Endothelial cell of umbilical vein (primary cell): ENCODE data around the gene THOC5.

ENCODE experiments used
- CTCF ChIP-seq, 2 donors: IDR thresholded peaks; 1 replicate in 1 of 2; 2 replicates in 1 of 2; pipeline ENCODE4 v1.5.1; 2011; ENCODE audit warnings: low read length in 2 of 2, mild to moderate bottlenecking in 2 of 2, moderate library complexity in 2 of 2, control low read depth in 1 of 2, inconsistent platforms in 1 of 2, low read depth in 1 of 2; ENCODE audit not compliant: insufficient read depth in 1 of 2; ENCODE audit errors: extremely low read depth in 1 of 2
- POLR2A ChIP-seq: IDR thresholded peaks from 2 replicates; pipeline ENCODE4 v1.6.1; 2012; ENCODE audit warnings: low read depth, mild to moderate bottlenecking, control low read depth, low read length

- TF ChIP-seq CTCF (IDR thresholded peaks at IDR 0.05; ENCODE audit: extremely low read depth in 1 of 2, insufficient read depth in 1 of 2, low read depth in 1 of 2, low read length in 2 of 2) (no peak), POLR2A (no peak)
These were observed 83.8 kb downstream of the THOC5 start for GRCh38 chr22:29469755-29470154.
